K562 (cell line): ENCODE results near the gene SLC26A1. TPM values are rescaled to one million over a fixed set of nuclear protein-coding genes. Genes with fewer than 3 reads are reported as not detected.

Experiments
- ATAC-seq: fragments of 200-7000 bp; cut with Tn5 transposase; 3 replicates; pipeline ENCODE4 v1.9.1; 2020; ENCODE audit warnings: moderate library complexity
- BruUV-seq: library from RNA; stranded (reverse); fragments of 400-500 nt; replicated peaks from 2 replicates; lab custom pipeline; 2021; lab: Mats Ljungman, UMichigan
- CTCF ChIA-PET: fragments of 300-600 bp; formaldehyde crosslinking; extraction: SDS; loops from one replicate; lab custom pipeline; 2021; ENCODE audit warnings: low intra/inter-chr PET ratio; lab: Yijun Ruan, JAX
- POLR2A ChIA-PET: fragments of 300-600, 350-650 bp; sonication (Branson Sonifier 250); formaldehyde crosslinking; extraction: SDS; loops from one replicate; lab custom pipeline; 2021; ENCODE audit warnings: antibody characterized with exemption, inconsistent platforms; lab: Yijun Ruan, JAX
- DNase-seq, 4 experiments: peaks; one replicate each; pipeline versions ENCODE4 v3.0.0 to v3.0.0-alpha.2; 2011 to 2018; ENCODE audit warnings: low spot score in 3 of 4, mixed read lengths in 3 of 4; ENCODE audit errors: extremely low read depth in 1 of 4
- FAIRE-seq: peaks from 2 replicates; lab custom pipeline; 2011; peaks lifted over from hg19 to GRCh38; lab: Jason Lieb, UNC
- H2AFZ ChIP-seq: 2 replicates; pipeline ENCODE4 v1.6.0; 2011; ENCODE audit warnings: low read depth, low read length, control low read depth, inconsistent platforms
- H3K27ac ChIP-seq: fragments of 200-600 bp; 3 replicates; pipeline ENCODE4 v1.8.0; 2011; ENCODE audit warnings: low read depth, mild to moderate bottlenecking, control low read depth, inconsistent platforms, low read length, moderate library complexity, mixed read lengths; ENCODE audit errors: extremely low read depth
- H3K27me3 ChIP-seq, 2 experiments: fragments of 300-600 bp in 1 of 2; 2 replicates in 1 of 2; 3 replicates in 1 of 2; pipeline versions ENCODE4 v1.6.0 to v1.8.0; 2011; ENCODE audit warnings: inconsistent platforms in 2 of 2, low read length in 2 of 2, mild to moderate bottlenecking in 1 of 2, mixed read lengths in 1 of 2, moderate library complexity in 1 of 2; ENCODE audit not compliant: control insufficient read depth in 2 of 2, insufficient read depth in 2 of 2
- H3K36me3 ChIP-seq: fragments of 300-600 bp; 3 replicates; pipeline ENCODE4 v1.8.0; 2011; ENCODE audit warnings: mild to moderate bottlenecking, low read length, inconsistent platforms; ENCODE audit not compliant: control insufficient read depth, insufficient read depth
- H3K4me1 ChIP-seq, 2 experiments: fragments of 200-600 bp in 1 of 2; replicated peaks in 1 of 2; 2 replicates in 1 of 2; 3 replicates in 1 of 2; pipeline versions ENCODE4 v1.5.1 to v1.8.0; 2011; ENCODE audit warnings: inconsistent platforms in 2 of 2, low read length in 2 of 2, mild to moderate bottlenecking in 1 of 2, mixed read lengths in 1 of 2, moderate library complexity in 1 of 2; ENCODE audit not compliant: control insufficient read depth in 2 of 2, insufficient read depth in 2 of 2
- H3K4me2 ChIP-seq: 2 replicates; pipeline ENCODE4 v1.6.1; 2011; ENCODE audit warnings: low read length, control low read depth, inconsistent platforms, mixed read lengths; ENCODE audit not compliant: insufficient read depth
- H3K4me3 ChIP-seq: fragments of 200-600 bp; sonication (generic), shearing (Covaris generic); 2 replicates; pipeline ENCODE4 v1.5.1; 2016; ENCODE audit warnings: control low read depth, inconsistent platforms
- H3K79me2 ChIP-seq: fragments of 200-600 bp; 3 replicates; pipeline ENCODE4 v1.8.0; 2011; ENCODE audit warnings: low read length, inconsistent platforms; ENCODE audit not compliant: control insufficient read depth, insufficient read depth
- H3K9ac ChIP-seq, 2 experiments: 2 replicates each; pipeline versions ENCODE4 v1.6.0 to v1.6.1; 2011; ENCODE audit warnings: low read depth in 2 of 2, low read length in 2 of 2, control low read depth in 1 of 2, inconsistent platforms in 1 of 2, mild to moderate bottlenecking in 1 of 2, mixed read lengths in 1 of 2; ENCODE audit not compliant: insufficient read depth in 1 of 2
- H3K9me1 ChIP-seq: one replicate; pipeline ENCODE4 v1.6.0; 2011; ENCODE audit warnings: inconsistent platforms, mild to moderate bottlenecking, low read length, moderate library complexity; ENCODE audit not compliant: control insufficient read depth, insufficient read depth
- H3K9me3 ChIP-seq: replicated peaks from 2 replicates; pipeline ENCODE4 v1.5.1; 2011; ENCODE audit warnings: low read depth, low read length, inconsistent platforms; ENCODE audit not compliant: control insufficient read depth, insufficient read depth
- H4K20me1 ChIP-seq: replicated peaks from 2 replicates; pipeline ENCODE4 v1.6.1; 2011; ENCODE audit warnings: low read length, inconsistent platforms, mixed read lengths; ENCODE audit not compliant: control insufficient read depth, insufficient read depth
- ADNP ChIP-seq: fragments of 200-800 bp; sonication (Bioruptor generic); IDR thresholded peaks from 2 replicates; pipeline ENCODE4 v1.6.1; 2016; ENCODE audit warnings: missing genetic modification characterization, missing compliant biosample characterization
- POLR2G ChIP-seq: fragments of 200-400 bp; formaldehyde crosslinking; IDR thresholded peaks from 2 replicates; pipeline ENCODE4 v1.6.1; 2017; ENCODE audit warnings: low read depth, mild to moderate bottlenecking, antibody characterized with exemption, low read length, moderate library complexity
- ZNF408 ChIP-seq: fragments of 250-450 bp; sonication (Bioruptor Pico); IDR thresholded peaks from 2 replicates; pipeline ENCODE4 v1.4.0; 2020; ENCODE audit warnings: low read depth, mild to moderate bottlenecking, moderate library complexity
- WGBS: fragments of 100-300 bp; shearing (Covaris generic); methylation state at CpG from one replicate; pipeline ENCODE4 v1.1.6; 2016; ENCODE audit warnings: low coverage, mixed read lengths; ENCODE audit not compliant: insufficient coverage; ENCODE audit errors: missing lambda C conversion rate; 5-methylcytosine and 5-hydroxymethylcytosine counted together
- in situ Hi-C: fragments of 300-500 bp; cut with MboI; formaldehyde crosslinking; loops from 4 replicates; pipeline ENCODE4 v1.15.0; 2018; ENCODE audit warnings: inconsistent platforms, mixed read lengths
- intact Hi-C: fragments of 100-400 bp; cut with micrococcal nuclease; formaldehyde crosslinking; loops from 2 replicates; pipeline ENCODE4 v1.14.2; 2022
- polyA plus RNA-seq, 8 experiments: library from polyadenylated mRNA; depleted of rRNA in 4 of 8; stranded (reverse) in 5 of 8; unstranded in 3 of 8; fragments of >200 nt; fragmentation: Nextera tagmentation in 2 of 8; fragmentation: Illumina TruSeq in 1 of 8; extraction: Ambion mirVana in 2 of 8; extraction: Trizol in 1 of 8; gene quantifications; 2 replicates each; pipeline versions ENCODE4 v1.2.1 to v1.2.3, GENCODE V29; 2011 to 2014; ENCODE audit warnings: inconsistent platforms in 1 of 8, missing spikeins in 1 of 8
- total RNA-seq, 7 experiments: library from RNA; depleted of rRNA in 6 of 7; stranded (reverse); fragments of >200 nt in 6 of 7; fragmentation: Illumina TruSeq in 2 of 7; extraction: Trizol in 2 of 7; gene quantifications; 2 replicates each; pipeline versions ENCODE4 v1.2.1 to v1.2.3, GENCODE V29; 2011 to 2021; ENCODE audit warnings: low replicate concordance in 1 of 7

Gene SLC26A1
- total and polyA plus RNA-seq, 9 of the 15 experiments (the other 6 are each of a cell fraction or from before 2014, with no cell fraction given), result 0.11 to 4.2 (median 0.95) TPM

- intact Hi-C loops (no loop called here), in situ Hi-C loops (no loop called here)
- peaks cover 12% of the 10 kb centered on the region; the same call in 1 of the 3 replicates for H3K36me3 ChIP-seq
- no peak overlapping the region for H2AFZ ChIP-seq
- FAIRE-seq (no peak), ATAC-seq (no peak), DNase-seq (no peak)
- no peaks in the 10 kb centered on the region for H3K27me3 ChIP-seq
- peaks cover 10% of the 10 kb centered on the region; the same call in 2 of the 3 replicates for H3K79me2 ChIP-seq
- POLR2A ChIA-PET, result interaction anchor here (0.6 kb wide), 1 partner anchor 12 kb away, joined by 3 read pairs; no protein-coding TSS in a partner anchor
- H3K9me3 ChIP-seq, result no peaks in the 10 kb centered on the region
- whole genome bisulfite sequencing, result 92% methylated on average over 19 of the region's 25 CpGs
- H4K20me1 ChIP-seq, result no peaks in the 10 kb centered on the region; the same call in 1 of the 2 replicates
- CTCF ChIA-PET, result no interaction called here
- peak overlapping the region in 1 of 2 experiments; percentile 58; a peak in 2 of 4 replicates for H3K9ac ChIP-seq
- H3K4me2 ChIP-seq, result no peak overlapping the region
- no peak overlapping the region for H3K4me3 ChIP-seq
- no peak for TF ChIP-seq ZNF408 (CRISPR knock-in tag)
- TF ChIP-seq POLR2G, result 0 out of 2 replicates have a peak, but pooled peaks have one; percentile 26
- no peak for TF ChIP-seq ADNP (tag)
- H3K27ac ChIP-seq, result no peak overlapping the region
- no peaks in the 10 kb centered on the region for H3K9me1 ChIP-seq
- no TSS peak for BruUV-seq
- H3K4me1 ChIP-seq, result peaks cover 0 to 70% of the 10 kb centered on the region in 2 experiments; a peak in 4 of 5 replicates
These were observed 23.0 kb downstream of the SLC26A1 start for GRCh38 chr4:970046-970745.
